HepG2 (cell line): Measurements from ENCODE around the gene CEP250. TPM values are rescaled to one million over a fixed set of nuclear protein-coding genes. Genes with fewer than 3 reads are reported as not detected.
A peak's percentile ranks its signal among the peaks of the same experiment; 100 is the strongest.

Experiments used
- GZF1 ChIP-seq: sonication (generic); formaldehyde crosslinking; IDR thresholded peaks from 2 replicates; pipeline ENCODE4 v1.5.1; 2020; ENCODE audit warnings: mild to moderate bottlenecking, missing genetic modification reagents
- HOXA3 ChIP-seq: sonication (generic); formaldehyde crosslinking; IDR thresholded peaks from 2 replicates; pipeline ENCODE4 v1.5.0; 2020; ENCODE audit warnings: missing genetic modification reagents
- KAT7 ChIP-seq: IDR thresholded peaks from 2 replicates; pipeline ENCODE4 v1.6.1; 2018; ENCODE audit warnings: borderline replicate concordance, missing compliant biosample characterization
- KAT8 ChIP-seq: IDR thresholded peaks from 2 replicates; pipeline ENCODE4 v1.6.1; 2016; ENCODE audit warnings: missing genetic modification reagents, missing compliant biosample characterization
- KDM2A ChIP-seq: sonication (generic); formaldehyde crosslinking; IDR thresholded peaks from 2 replicates; pipeline ENCODE4 v1.4.0; 2020; ENCODE audit warnings: low read depth, missing genetic modification reagents, borderline replicate concordance
- LCORL ChIP-seq, 2 experiments: fragments of 450-650 bp in 1 of 2; sonication (generic) in 1 of 2; formaldehyde crosslinking in 1 of 2; IDR thresholded peaks; 2 replicates each; pipeline versions ENCODE4 v1.5.0 to v1.6.1; 2017 to 2020; ENCODE audit warnings: antibody characterized with exemption in 1 of 2, missing genetic modification reagents in 1 of 2
- MED1 ChIP-seq: sonication (generic); formaldehyde crosslinking; IDR thresholded peaks from 2 replicates; pipeline ENCODE4 v1.4.0; 2020; ENCODE audit warnings: missing genetic modification reagents
- NAIF1 ChIP-seq: sonication (generic); formaldehyde crosslinking; IDR thresholded peaks from 2 replicates; pipeline ENCODE4 v1.5.0; 2020; ENCODE audit warnings: mild to moderate bottlenecking, missing genetic modification reagents, borderline replicate concordance
- NCOR1 ChIP-seq: fragments of 200-600 bp; sonication (generic); IDR thresholded peaks from 2 replicates; pipeline ENCODE4 v1.7.0; 2017; ENCODE audit warnings: antibody characterized with exemption, low read length, borderline replicate concordance
- NR2F6 ChIP-seq, 2 experiments: IDR thresholded peaks; 2 replicates each; pipeline ENCODE4 v1.6.1; 2016; ENCODE audit warnings: antibody characterized with exemption in 1 of 2, mild to moderate bottlenecking in 1 of 2
- POLR2G ChIP-seq: fragments of 200-400 bp; formaldehyde crosslinking; IDR thresholded peaks from 2 replicates; pipeline ENCODE4 v1.6.1; 2018; ENCODE audit warnings: mild to moderate bottlenecking, low read depth, low read length, moderate library complexity
- RBM22 ChIP-seq: fragments of 200-400 bp; formaldehyde crosslinking; optimal IDR thresholded peaks from 2 replicates; pipeline ENCODE3; 2017; ENCODE audit warnings: mild to moderate bottlenecking, low read length, moderate library complexity
- SAP130 ChIP-seq: IDR thresholded peaks from 2 replicates; pipeline ENCODE4 v1.6.1; 2016; ENCODE audit warnings: low read depth
- TBX3 ChIP-seq: fragments of 450-650 bp; IDR thresholded peaks from 2 replicates; pipeline ENCODE4 v1.6.1; 2017; ENCODE audit warnings: antibody characterized with exemption, mild to moderate bottlenecking, inconsistent platforms, borderline replicate concordance
- ZNF280D ChIP-seq: sonication (generic); formaldehyde crosslinking; IDR thresholded peaks from 2 replicates; pipeline ENCODE4 v1.5.1; 2020; ENCODE audit warnings: mild to moderate bottlenecking, missing genetic modification reagents
- ZNF292 ChIP-seq: sonication (generic); formaldehyde crosslinking; IDR thresholded peaks from 2 replicates; pipeline ENCODE4 v1.8.1; 2022; ENCODE audit warnings: mild to moderate bottlenecking, low read depth, missing genetic modification reagents, borderline replicate concordance
- ZNF580 ChIP-seq: IDR thresholded peaks from 2 replicates; pipeline ENCODE4 v1.6.1; 2016; ENCODE audit warnings: low read depth, borderline replicate concordance
- ZNF607 ChIP-seq: sonication (generic); formaldehyde crosslinking; IDR thresholded peaks from 2 replicates; pipeline ENCODE4 v1.5.1; 2020; ENCODE audit warnings: missing genetic modification reagents, mild to moderate bottlenecking, borderline replicate concordance
- polyA plus RNA-seq, 8 experiments: library from polyadenylated mRNA; depleted of rRNA in 3 of 8; stranded (reverse) in 7 of 8; unstranded in 1 of 8; fragments of >200 nt; fragmentation: Illumina TruSeq in 4 of 8; extraction: Trizol in 4 of 8; gene quantifications; 2 replicates each; pipeline versions ENCODE4 v1.2.1 to v1.2.3, GENCODE V29; 2011 to 2016; ENCODE audit warnings: low read depth in 4 of 8, missing spikeins in 1 of 8, mixed read lengths in 1 of 8; ENCODE audit not compliant: insufficient read depth in 1 of 8
- total RNA-seq, 5 experiments: library from RNA; depleted of rRNA; stranded (reverse); fragments of >200 nt; fragmentation: Illumina TruSeq; extraction: Trizol; gene quantifications; 2 replicates each; pipeline ENCODE4 v1.2.3, GENCODE V29; 2016; ENCODE audit warnings: low read depth in 1 of 5
- TF ChIP-seq, protein P1 (sequence below): sonication (generic); formaldehyde crosslinking; IDR thresholded peaks from 2 replicates; pipeline ENCODE4 v1.5.0; 2020; ENCODE audit warnings: missing genetic modification reagents
- TF ChIP-seq, protein P2 (sequence below): IDR thresholded peaks from 2 replicates; pipeline ENCODE4 v1.6.1; 2016; ENCODE audit warnings: mild to moderate bottlenecking
- TF ChIP-seq, protein P3 (sequence below): IDR thresholded peaks from 2 replicates; pipeline ENCODE4 v1.6.1; 2016
- TF ChIP-seq, protein P4 (sequence below): sonication (generic); formaldehyde crosslinking; IDR thresholded peaks from 2 replicates; pipeline ENCODE4 v1.8.1; 2023; ENCODE audit warnings: missing genetic modification reagents, mild to moderate bottlenecking, borderline replicate concordance

CEP250 gene
- total and polyA plus RNA-seq, 2 of the 13 experiments (the other 11 are each of a cell fraction or from before 2014, with no cell fraction given), result 28.8 to 55.3 TPM

DNA sequence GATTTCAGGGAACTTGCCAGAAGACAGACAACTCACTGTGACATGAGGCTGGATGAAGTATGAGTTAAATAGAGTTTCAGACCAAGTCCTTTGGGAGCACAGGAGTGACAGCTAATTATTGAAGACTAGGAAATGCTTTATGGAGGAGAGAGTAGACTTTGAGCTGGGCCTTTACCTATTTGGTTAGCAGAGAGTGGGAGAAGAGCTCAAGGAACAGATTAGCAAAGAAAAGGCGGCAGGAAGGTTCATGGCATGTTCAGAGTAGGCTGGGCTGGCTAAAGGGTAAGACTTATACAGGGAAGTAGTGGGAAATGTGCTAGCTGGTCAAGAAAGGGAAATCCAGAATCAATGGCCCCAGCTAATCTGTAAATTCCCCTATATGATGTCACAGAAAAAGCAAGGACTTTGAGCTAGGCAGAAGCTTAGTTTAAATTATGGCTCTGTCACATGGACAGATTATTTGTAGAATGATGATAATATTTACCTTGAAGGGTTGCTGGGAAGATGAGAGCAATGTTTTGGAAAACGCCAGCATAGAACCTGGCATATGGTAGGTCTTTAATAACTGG is 19.0 kb downstream of the CEP250 start (continued):
- TF ChIP-seq LCORL (IDR thresholded peaks at IDR 0.05), result no peak
- peak; percentile 49; the same call in 1 of the 2 replicates for TF ChIP-seq LCORL (CRISPR knock-in tag; IDR thresholded peaks at IDR 0.05)
- TF ChIP-seq ZNF280D, result no peak
- 0 out of 2 replicates have a peak, but pooled peaks have one; percentile 23 for TF ChIP-seq KAT8 (CRISPR knock-in tag)
- no peak for TF ChIP-seq NAIF1 (CRISPR knock-in tag)
- TF ChIP-seq ZNF292, result no peak
- TF ChIP-seq, protein P1, sequence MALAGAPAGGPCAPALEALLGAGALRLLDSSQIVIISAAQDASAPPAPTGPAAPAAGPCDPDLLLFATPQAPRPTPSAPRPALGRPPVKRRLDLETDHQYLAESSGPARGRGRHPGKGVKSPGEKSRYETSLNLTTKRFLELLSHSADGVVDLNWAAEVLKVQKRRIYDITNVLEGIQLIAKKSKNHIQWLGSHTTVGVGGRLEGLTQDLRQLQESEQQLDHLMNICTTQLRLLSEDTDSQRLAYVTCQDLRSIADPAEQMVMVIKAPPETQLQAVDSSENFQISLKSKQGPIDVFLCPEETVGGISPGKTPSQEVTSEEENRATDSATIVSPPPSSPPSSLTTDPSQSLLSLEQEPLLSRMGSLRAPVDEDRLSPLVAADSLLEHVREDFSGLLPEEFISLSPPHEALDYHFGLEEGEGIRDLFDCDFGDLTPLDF (CRISPR knock-in tag), result no peak
- TF ChIP-seq KAT7 (CRISPR knock-in tag), result no peak
- no peak; the same call in 1 of the 2 replicates for TF ChIP-seq HOXA3 (CRISPR knock-in tag)
- no peak for TF ChIP-seq NR2F6 (IDR thresholded peaks at IDR 0.05)
- 0 out of 2 replicates have a peak, but pooled peaks have one; percentile 10 for TF ChIP-seq NR2F6 (CRISPR knock-in tag; IDR thresholded peaks at IDR 0.05)
- TF ChIP-seq ZNF580 (CRISPR knock-in tag), result 0 out of 2 replicates have a peak, but pooled peaks have one; percentile 23
- TF ChIP-seq, protein P2, sequence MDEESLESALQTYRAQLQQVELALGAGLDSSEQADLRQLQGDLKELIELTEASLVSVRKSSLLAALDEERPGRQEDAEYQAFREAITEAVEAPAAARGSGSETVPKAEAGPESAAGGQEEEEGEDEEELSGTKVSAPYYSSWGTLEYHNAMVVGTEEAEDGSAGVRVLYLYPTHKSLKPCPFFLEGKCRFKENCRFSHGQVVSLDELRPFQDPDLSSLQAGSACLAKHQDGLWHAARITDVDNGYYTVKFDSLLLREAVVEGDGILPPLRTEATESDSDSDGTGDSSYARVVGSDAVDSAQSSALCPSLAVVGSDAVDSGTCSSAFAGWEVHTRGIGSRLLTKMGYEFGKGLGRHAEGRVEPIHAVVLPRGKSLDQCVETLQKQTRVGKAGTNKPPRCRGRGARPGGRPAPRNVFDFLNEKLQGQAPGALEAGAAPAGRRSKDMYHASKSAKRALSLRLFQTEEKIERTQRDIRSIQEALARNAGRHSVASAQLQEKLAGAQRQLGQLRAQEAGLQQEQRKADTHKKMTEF (CRISPR knock-in tag), result 0 out of 2 replicates have a peak, but pooled peaks have one; percentile 4
- TF ChIP-seq SAP130 (CRISPR knock-in tag), result peak; percentile 30; the same call in 1 of the 2 replicates
- peak; percentile 58; the same call in 1 of the 2 replicates for TF ChIP-seq NCOR1
- peak; percentile 40; the same call in 1 of the 2 replicates for TF ChIP-seq MED1 (CRISPR knock-in tag)
- 0 out of 2 replicates have a peak, but pooled peaks have one; percentile 32 for TF ChIP-seq ZNF607
- TF ChIP-seq, protein P3, sequence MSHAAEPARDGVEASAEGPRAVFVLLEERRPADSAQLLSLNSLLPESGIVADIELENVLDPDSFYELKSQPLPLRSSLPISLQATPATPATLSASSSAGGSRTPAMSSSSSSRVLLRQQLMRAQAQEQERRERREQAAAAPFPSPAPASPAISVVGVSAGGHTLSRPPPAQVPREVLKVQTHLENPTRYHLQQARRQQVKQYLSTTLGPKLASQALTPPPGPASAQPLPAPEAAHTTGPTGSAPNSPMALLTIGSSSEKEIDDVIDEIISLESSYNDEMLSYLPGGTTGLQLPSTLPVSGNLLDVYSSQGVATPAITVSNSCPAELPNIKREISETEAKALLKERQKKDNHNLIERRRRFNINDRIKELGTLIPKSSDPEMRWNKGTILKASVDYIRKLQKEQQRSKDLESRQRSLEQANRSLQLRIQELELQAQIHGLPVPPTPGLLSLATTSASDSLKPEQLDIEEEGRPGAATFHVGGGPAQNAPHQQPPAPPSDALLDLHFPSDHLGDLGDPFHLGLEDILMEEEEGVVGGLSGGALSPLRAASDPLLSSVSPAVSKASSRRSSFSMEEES (CRISPR knock-in tag), result 0 out of 2 replicates have a peak, but pooled peaks have one; percentile 46
- no peak for TF ChIP-seq KDM2A (CRISPR knock-in tag)
- TF ChIP-seq, protein P4, sequence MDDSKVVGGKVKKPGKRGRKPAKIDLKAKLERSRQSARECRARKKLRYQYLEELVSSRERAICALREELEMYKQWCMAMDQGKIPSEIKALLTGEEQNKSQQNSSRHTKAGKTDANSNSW (CRISPR knock-in tag), result no peak
- TF ChIP-seq GZF1 (CRISPR knock-in tag), result no peak
- peak; percentile 28; the same call in 1 of the 2 replicates for TF ChIP-seq TBX3
- TF ChIP-seq RBM22, result no peak
- TF ChIP-seq POLR2G, result 0 out of 2 replicates have a peak, but pooled peaks have one; percentile 17
